Hepatocyte (in vitro differentiated cells): ENCODE measurements around the gene ZNF496. TPM values are rescaled to one million over a fixed set of nuclear protein-coding genes. Genes with fewer than 3 reads are reported as not detected.

ENCODE experiments used
- DNase-seq: peaks from one replicate; pipeline ENCODE4 v3.0.0-alpha.2; 2016; ENCODE audit warnings: low spot score
- H2AFZ ChIP-seq: fragments of 200-600 bp; sonication (generic); 2 replicates; pipeline ENCODE4 v1.6.0; 2016; ENCODE audit warnings: antibody characterized with exemption, mild to moderate bottlenecking
- H3K27ac ChIP-seq: fragments of 200-600 bp; sonication (generic); 2 replicates; pipeline ENCODE4 v1.5.1; 2016; ENCODE audit warnings: mild to moderate bottlenecking
- H3K27me3 ChIP-seq: fragments of 200-600 bp; sonication (generic); 2 replicates; pipeline ENCODE4 v1.6.1; 2016
- H3K36me3 ChIP-seq: fragments of 200-600 bp; sonication (generic); replicated peaks from 2 replicates; pipeline ENCODE4 v1.5.1; 2016; ENCODE audit warnings: low read depth; ENCODE audit not compliant: insufficient read depth
- H3K4me1 ChIP-seq: fragments of 200-600 bp; sonication (generic); 2 replicates; pipeline ENCODE4 v1.5.1; 2016; ENCODE audit warnings: mild to moderate bottlenecking, moderate library complexity; ENCODE audit not compliant: insufficient read depth
- H3K4me2 ChIP-seq: fragments of 200-600 bp; sonication (generic); 2 replicates; pipeline ENCODE4 v1.6.0; 2016
- H3K4me3 ChIP-seq: fragments of 200-600 bp; sonication (generic); 2 replicates; pipeline ENCODE4 v1.5.1; 2016; ENCODE audit warnings: mild to moderate bottlenecking
- H3K79me2 ChIP-seq: fragments of 200-600 bp; sonication (generic); 2 replicates; pipeline ENCODE4 v1.6.0; 2017; ENCODE audit warnings: mild to moderate bottlenecking
- H3K9me2 ChIP-seq: fragments of 200-600 bp; sonication (generic); replicated peaks from 2 replicates; pipeline ENCODE4 v1.6.0; 2017; ENCODE audit warnings: mild to moderate bottlenecking; ENCODE audit not compliant: insufficient read depth
- H3K9me3 ChIP-seq: fragments of 200-600 bp; sonication (generic); 2 replicates; pipeline ENCODE4 v1.5.1; 2016; ENCODE audit warnings: low read depth, mild to moderate bottlenecking
- H4K20me1 ChIP-seq: fragments of 200-600 bp; sonication (generic); 2 replicates; pipeline ENCODE4 v1.6.0; 2016; ENCODE audit warnings: mild to moderate bottlenecking; ENCODE audit not compliant: insufficient read depth, poor library complexity, severe bottlenecking
- EZH2 ChIP-seq: fragments of 200-600 bp; sonication (generic); IDR thresholded peaks from 2 replicates; pipeline ENCODE4 v1.6.1; 2016; ENCODE audit warnings: antibody characterized with exemption, mild to moderate bottlenecking, borderline replicate concordance
- EZH2phosphoT487 ChIP-seq: fragments of 200-600 bp; sonication (generic); IDR thresholded peaks from one replicate; pipeline ENCODE4 v1.6.1; 2018; ENCODE audit warnings: antibody characterized with exemption, mild to moderate bottlenecking, low read depth, moderate library complexity; ENCODE audit not compliant: unreplicated experiment, severe bottlenecking
- WGBS: methylation state at CpG from one replicate; pipeline ENCODE4 v1.1.6; 2016; ENCODE audit warnings: low lambda C conversion rate; ENCODE audit errors: missing lambda C conversion rate; 5-methylcytosine and 5-hydroxymethylcytosine counted together
- polyA plus RNA-seq: library from polyadenylated mRNA; unstranded; fragments of >200 nt; fragmentation: Nextera tagmentation; extraction: Ambion mirVana; gene quantifications from 2 replicates; pipeline ENCODE4 v1.2.1, GENCODE V29; 2016
- total RNA-seq: library from RNA; depleted of rRNA; stranded (reverse); fragments of >200 nt; gene quantifications from 2 replicates; pipeline ENCODE4 v1.2.3, GENCODE V29; 2014
- TF ChIP-seq, protein P1 (sequence below): fragments of 200-600 bp; sonication (generic); IDR thresholded peaks from 2 replicates; pipeline ENCODE4 v1.5.1; 2016; ENCODE audit warnings: antibody characterized with exemption, mild to moderate bottlenecking; ENCODE audit not compliant: poor library complexity

The ZNF496 gene
- total and polyA plus RNA-seq, 2 experiments from 2014 or later, result 10.5 to 16.5 TPM

DNA sequence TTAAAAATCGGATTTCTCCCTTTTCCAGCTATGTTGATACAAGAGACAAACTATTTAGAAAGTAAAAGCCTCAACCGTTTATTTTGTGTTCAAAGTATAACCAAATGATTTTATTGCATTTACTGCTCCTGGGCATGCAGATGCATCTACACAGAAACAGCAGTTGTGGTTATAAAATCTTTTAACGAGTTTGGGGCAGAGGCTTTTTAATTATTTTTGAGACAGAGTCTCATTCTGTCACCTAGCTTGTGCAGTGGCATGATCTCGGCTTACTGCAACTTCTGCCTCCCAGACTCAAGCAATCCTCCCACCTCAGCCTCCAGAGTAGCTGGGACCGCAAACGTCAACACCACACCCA lies 33.6 kb downstream of the ZNF496 start:
- Histone ChIP-seq H3K27ac (no peak overlapping the region), H2AFZ (no peak overlapping the region), H3K4me1 (no peaks in the 10 kb centered on the region), H4K20me1 (no peaks in the 10 kb centered on the region), H3K4me2 (no peak overlapping the region), H3K79me2 (no peaks in the 10 kb centered on the region), H3K36me3 (no peaks in the 10 kb centered on the region), H3K4me3 (no peak overlapping the region), H3K9me3 (no peaks in the 10 kb centered on the region), H3K9me2 (no peaks in the 10 kb centered on the region), H3K27me3 (no peaks in the 10 kb centered on the region)
- DNase-seq, result no peak
- 74% methylated on average over 6 of the region's 6 CpGs for WGBS
- TF ChIP-seq EZH2 (no peak), EZH2phosphoT487 (no peak)
- TF ChIP-seq, protein P1, sequence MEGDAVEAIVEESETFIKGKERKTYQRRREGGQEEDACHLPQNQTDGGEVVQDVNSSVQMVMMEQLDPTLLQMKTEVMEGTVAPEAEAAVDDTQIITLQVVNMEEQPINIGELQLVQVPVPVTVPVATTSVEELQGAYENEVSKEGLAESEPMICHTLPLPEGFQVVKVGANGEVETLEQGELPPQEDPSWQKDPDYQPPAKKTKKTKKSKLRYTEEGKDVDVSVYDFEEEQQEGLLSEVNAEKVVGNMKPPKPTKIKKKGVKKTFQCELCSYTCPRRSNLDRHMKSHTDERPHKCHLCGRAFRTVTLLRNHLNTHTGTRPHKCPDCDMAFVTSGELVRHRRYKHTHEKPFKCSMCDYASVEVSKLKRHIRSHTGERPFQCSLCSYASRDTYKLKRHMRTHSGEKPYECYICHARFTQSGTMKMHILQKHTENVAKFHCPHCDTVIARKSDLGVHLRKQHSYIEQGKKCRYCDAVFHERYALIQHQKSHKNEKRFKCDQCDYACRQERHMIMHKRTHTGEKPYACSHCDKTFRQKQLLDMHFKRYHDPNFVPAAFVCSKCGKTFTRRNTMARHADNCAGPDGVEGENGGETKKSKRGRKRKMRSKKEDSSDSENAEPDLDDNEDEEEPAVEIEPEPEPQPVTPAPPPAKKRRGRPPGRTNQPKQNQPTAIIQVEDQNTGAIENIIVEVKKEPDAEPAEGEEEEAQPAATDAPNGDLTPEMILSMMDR, result no peak

DNA sequence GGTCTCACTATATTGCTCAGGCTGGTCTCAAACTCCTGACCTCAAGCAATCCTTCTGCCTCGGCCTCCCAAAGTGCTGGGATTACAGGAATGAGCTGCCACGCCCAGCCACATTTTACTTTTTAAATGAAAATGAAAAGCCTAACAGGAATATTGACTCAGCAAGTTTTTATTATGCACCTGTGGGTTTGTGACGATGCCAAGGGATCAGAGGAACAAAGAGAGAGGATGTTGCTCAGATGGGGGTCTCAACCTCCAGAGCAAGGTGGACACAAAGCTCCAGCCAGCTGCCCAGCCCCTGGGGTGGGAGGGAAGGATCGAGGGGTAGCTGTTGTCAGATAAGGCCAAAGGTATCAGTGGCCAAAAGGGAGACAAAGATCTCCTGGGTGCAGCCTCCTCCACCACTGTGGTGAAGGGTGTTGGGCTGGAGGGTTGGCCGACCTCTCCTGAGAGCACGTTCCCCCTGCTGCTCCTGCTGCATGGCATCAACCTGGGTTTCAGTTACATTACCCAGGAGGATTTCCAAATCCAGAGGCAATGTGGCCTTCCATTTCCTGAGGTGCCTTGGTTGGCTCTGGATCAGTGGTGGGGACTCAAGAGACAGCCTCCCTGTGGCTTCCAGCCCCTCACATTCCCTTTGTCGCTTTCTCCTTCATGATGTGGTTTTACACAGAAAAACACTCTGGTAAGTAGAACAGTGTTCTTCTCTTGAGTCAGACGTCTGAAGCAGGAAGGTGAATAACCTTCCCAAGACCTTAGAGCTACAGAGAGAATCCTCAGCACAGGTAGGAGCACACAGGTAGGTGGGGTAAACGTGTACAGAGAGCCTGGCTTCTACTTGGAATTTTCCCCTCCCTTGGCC lies 34.2 kb downstream of the ZNF496 start:
- Histone ChIP-seq H2AFZ (no peak overlapping the region), H4K20me1 (no peaks in the 10 kb centered on the region), H3K4me3 (no peak overlapping the region), H3K79me2 (no peaks in the 10 kb centered on the region), H3K27ac (no peak overlapping the region), H3K9me2 (no peaks in the 10 kb centered on the region), H3K4me2 (no peak overlapping the region), H3K36me3 (no peaks in the 10 kb centered on the region), H3K4me1 (no peaks in the 10 kb centered on the region), H3K27me3 (no peaks in the 10 kb centered on the region), H3K9me3 (no peaks in the 10 kb centered on the region)
- DNase-seq, result no peak
- WGBS, result 83% methylated on average over 9 of the region's 9 CpGs
- no peak for TF ChIP-seq EZH2phosphoT487
- TF ChIP-seq EZH2, result no peak
- TF ChIP-seq, protein P1, result no peak

DNA sequence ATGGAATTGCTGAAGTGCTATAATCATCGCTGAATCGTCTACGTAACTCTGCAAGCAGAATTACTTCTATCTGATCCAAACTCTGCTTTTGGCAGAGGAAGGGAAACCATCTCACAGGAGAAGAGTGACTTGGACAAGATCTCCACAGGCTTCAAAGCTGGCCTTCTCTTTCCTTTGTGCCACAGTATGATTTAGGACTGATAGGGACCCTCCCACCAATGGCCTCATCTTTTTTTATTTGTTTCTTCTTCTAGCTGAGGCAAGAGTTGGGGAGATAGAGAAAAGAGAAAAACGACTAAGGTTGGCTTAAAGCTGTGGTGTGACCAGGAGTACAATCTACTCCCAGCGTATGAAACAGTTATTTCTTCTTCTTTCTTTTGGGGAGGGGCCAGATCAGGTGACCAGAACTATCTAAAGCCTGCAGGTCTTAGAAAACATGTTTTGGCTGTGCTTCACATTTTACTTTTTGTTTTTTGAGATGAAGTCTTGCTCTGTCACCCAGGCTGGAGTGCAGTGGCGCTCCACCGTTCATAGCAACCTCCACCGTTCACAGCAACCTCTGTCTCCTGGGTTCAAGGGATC lies 35.0 kb downstream of the ZNF496 start:
- Histone ChIP-seq H3K9me3 (no peaks in the 10 kb centered on the region), H3K4me2 (no peak overlapping the region), H3K36me3 (no peaks in the 10 kb centered on the region), H3K4me3 (no peak overlapping the region), H3K27ac (no peak overlapping the region), H2AFZ (no peak overlapping the region), H3K9me2 (no peaks in the 10 kb centered on the region), H3K79me2 (no peaks in the 10 kb centered on the region), H4K20me1 (no peaks in the 10 kb centered on the region), H3K4me1 (no peaks in the 10 kb centered on the region), H3K27me3 (no peaks in the 10 kb centered on the region)
- TF ChIP-seq EZH2phosphoT487 (no peak), EZH2 (no peak)
- TF ChIP-seq, protein P1, result no peak
- DNase-seq, result no peak
- 95% methylated on average over 8 of the region's 8 CpGs for WGBS
